HepG2 (cell line): Measurements from ENCODE around the gene PSMB2. TPM values are rescaled to one million over a fixed set of nuclear protein-coding genes. Genes with fewer than 3 reads are reported as not detected.
A peak's percentile ranks its signal among the peaks of the same experiment; 100 is the strongest.

ENCODE experiments used
- CBFB ChIP-seq: sonication (generic); formaldehyde crosslinking; IDR thresholded peaks from 2 replicates; pipeline ENCODE4 v1.4.0; 2020; ENCODE audit warnings: missing genetic modification reagents
- DRAP1 ChIP-seq: IDR thresholded peaks from 2 replicates; pipeline ENCODE4 v1.6.1; 2016; ENCODE audit warnings: missing genetic modification reagents, missing compliant biosample characterization
- HNF1A ChIP-seq, 2 experiments: sonication (generic) in 1 of 2; formaldehyde crosslinking in 1 of 2; IDR thresholded peaks; 2 replicates each; pipeline versions ENCODE4 v1.4.0 to v1.6.1; 2016 to 2020; ENCODE audit warnings: borderline replicate concordance in 1 of 2, low read depth in 1 of 2, mild to moderate bottlenecking in 1 of 2, missing genetic modification reagents in 1 of 2
- MED8 ChIP-seq: sonication (generic); formaldehyde crosslinking; IDR thresholded peaks from 2 replicates; pipeline ENCODE4 v1.8.1; 2023; ENCODE audit warnings: mild to moderate bottlenecking, missing genetic modification reagents; ENCODE audit not compliant: insufficient replicate concordance
- PAWR ChIP-seq: sonication (generic); formaldehyde crosslinking; IDR thresholded peaks from 2 replicates; pipeline ENCODE4 v1.4.0; 2020; ENCODE audit warnings: missing genetic modification reagents, mild to moderate bottlenecking, borderline replicate concordance
- SSRP1 ChIP-seq: IDR thresholded peaks from 2 replicates; pipeline ENCODE4 v1.6.1; 2016; ENCODE audit warnings: control low read depth
- TFAP4 ChIP-seq: sonication (generic); IDR thresholded peaks from 2 replicates; pipeline ENCODE4 v1.6.1; 2016; ENCODE audit warnings: low read depth, borderline replicate concordance
- ZBTB37 ChIP-seq: sonication (generic); formaldehyde crosslinking; IDR thresholded peaks from 2 replicates; pipeline ENCODE4 v1.4.0; 2020; ENCODE audit warnings: mild to moderate bottlenecking, missing genetic modification reagents
- ZNF143 ChIP-seq: sonication (generic); formaldehyde crosslinking; IDR thresholded peaks from 2 replicates; pipeline ENCODE4 v1.4.0; 2020; ENCODE audit warnings: missing genetic modification reagents
- ZNF224 ChIP-seq: sonication (generic); formaldehyde crosslinking; IDR thresholded peaks from 2 replicates; pipeline ENCODE4 v1.5.0; 2020; ENCODE audit warnings: mild to moderate bottlenecking, missing genetic modification reagents
- ZNF260 ChIP-seq: sonication (generic); formaldehyde crosslinking; IDR thresholded peaks from 2 replicates; pipeline ENCODE4 v1.4.0; 2020; ENCODE audit warnings: missing genetic modification reagents, low read depth, mild to moderate bottlenecking, borderline replicate concordance
- ZNF503 ChIP-seq: sonication (generic); formaldehyde crosslinking; IDR thresholded peaks from 2 replicates; pipeline ENCODE4 v1.4.0; 2020; ENCODE audit warnings: missing genetic modification reagents
- ZNF724P ChIP-seq: sonication (generic); formaldehyde crosslinking; IDR thresholded peaks from 2 replicates; pipeline ENCODE4 v1.8.0; 2022; ENCODE audit warnings: missing genetic modification reagents, borderline replicate concordance
- ZNF746 ChIP-seq: sonication (generic); formaldehyde crosslinking; IDR thresholded peaks from 2 replicates; pipeline ENCODE4 v1.8.0; 2022; ENCODE audit warnings: mild to moderate bottlenecking, missing genetic modification reagents
- ZNF800 ChIP-seq: sonication (generic); formaldehyde crosslinking; IDR thresholded peaks from 2 replicates; pipeline ENCODE4 v1.4.0; 2020; ENCODE audit warnings: missing genetic modification reagents
- polyA plus RNA-seq, 8 experiments: library from polyadenylated mRNA; depleted of rRNA in 3 of 8; stranded (reverse) in 7 of 8; unstranded in 1 of 8; fragments of >200 nt; fragmentation: Illumina TruSeq in 4 of 8; extraction: Trizol in 4 of 8; gene quantifications; 2 replicates each; pipeline versions ENCODE4 v1.2.1 to v1.2.3, GENCODE V29; 2011 to 2016; ENCODE audit warnings: low read depth in 4 of 8, missing spikeins in 1 of 8, mixed read lengths in 1 of 8; ENCODE audit not compliant: insufficient read depth in 1 of 8
- total RNA-seq, 5 experiments: library from RNA; depleted of rRNA; stranded (reverse); fragments of >200 nt; fragmentation: Illumina TruSeq; extraction: Trizol; gene quantifications; 2 replicates each; pipeline ENCODE4 v1.2.3, GENCODE V29; 2016; ENCODE audit warnings: low read depth in 1 of 5

The PSMB2 gene
- total and polyA plus RNA-seq, 2 of the 13 experiments (the other 11 are each of a cell fraction or from before 2014, with no cell fraction given) = 60.6 to 62.2 TPM

- TF ChIP-seq PAWR (CRISPR knock-in tag) (no peak), ZNF260 (CRISPR knock-in tag) (0 out of 2 replicates have a peak, but pooled peaks have one; percentile 56), SSRP1 (CRISPR knock-in tag) (0 out of 2 replicates have a peak, but pooled peaks have one; percentile 52), HNF1A (IDR thresholded peaks at IDR 0.05; ENCODE audit: low read depth) (peak; percentile 8; the same call in 1 of the 2 replicates), HNF1A (CRISPR knock-in tag; IDR thresholded peaks at IDR 0.05; ENCODE audit: borderline replicate concordance) (no peak), MED8 (CRISPR knock-in tag) (no peak), ZNF224 (peak; percentile 48), ZBTB37 (CRISPR knock-in tag) (no peak), ZNF503 (0 out of 2 replicates have a peak, but pooled peaks have one; percentile 34), ZNF800 (CRISPR knock-in tag) (0 out of 2 replicates have a peak, but pooled peaks have one; percentile 38), CBFB (CRISPR knock-in tag) (no peak), ZNF143 (CRISPR knock-in tag) (0 out of 2 replicates have a peak, but pooled peaks have one; percentile 19), ZNF746 (CRISPR knock-in tag) (no peak), TFAP4 (peak; percentile 65; the same call in 1 of the 2 replicates), DRAP1 (CRISPR knock-in tag) (0 out of 2 replicates have a peak, but pooled peaks have one; percentile 3), ZNF724P (CRISPR knock-in tag) (0 out of 2 replicates have a peak, but pooled peaks have one; percentile 53)
Measured at GRCh38 chr1:35556484-35557117, 84.7 kb downstream of the PSMB2 start (continued).
